ENCODE results near the gene CTAGE8.
"Not testable (repeated sequence)": the region's sequence is repeated elsewhere in the genome, so short reads cannot be mapped to it uniquely, and the experiment has no call there.

GRCh38 chr7:144283716-144284115 is 14.6 kb upstream of the CTAGE8 start:
- TF ChIP-seq CTCF (IDR thresholded peaks at IDR 0.05; ENCODE audit: low read depth, low read length); EZH2phosphoT487 (IDR thresholded peaks at IDR 0.05; ENCODE audit: low read depth): not testable (repeated sequence)
